NT2/D1 (cell line): ENCODE data around the gene SLC22A5.

Source experiments
- SUZ12 ChIP-seq: IDR thresholded peaks from 2 replicates; pipeline ENCODE4 v1.6.1; 2011; ENCODE audit not compliant: insufficient read length, insufficient read depth; ENCODE audit errors: extremely low read depth
- ZNF274 ChIP-seq: IDR thresholded peaks from 2 replicates; pipeline ENCODE4 v1.6.1; 2011; ENCODE audit warnings: mild to moderate bottlenecking, low read depth, low read length

- TF ChIP-seq SUZ12 = no peak
- TF ChIP-seq ZNF274 = no peak
Observed at GRCh38 chr5:132408965-132409364, 39.5 kb downstream of the SLC22A5 start.
